WTC11 (cell line): Measurements from ENCODE around the gene RGS14. TPM values are rescaled to one million over a fixed set of nuclear protein-coding genes. Genes with fewer than 3 reads are reported as not detected.

Experiments
- CBFB ChIP-seq: sonication (generic); formaldehyde crosslinking; IDR thresholded peaks from 2 replicates; pipeline ENCODE4 v1.8.1; 2022; ENCODE audit warnings: mild to moderate bottlenecking, low read depth, missing genetic modification reagents
- CREM ChIP-seq: sonication (generic); formaldehyde crosslinking; IDR thresholded peaks from 2 replicates; pipeline ENCODE4 v1.8.1; 2022; ENCODE audit warnings: mild to moderate bottlenecking, missing genetic modification reagents, moderate library complexity
- ELF4 ChIP-seq: sonication (generic); formaldehyde crosslinking; IDR thresholded peaks from 2 replicates; pipeline ENCODE4 v1.8.1; 2022; ENCODE audit warnings: low read depth, mild to moderate bottlenecking, moderate library complexity, missing genetic modification reagents
- ESRRA ChIP-seq: sonication (generic); formaldehyde crosslinking; IDR thresholded peaks from 2 replicates; pipeline ENCODE4 v1.8.1; 2022; ENCODE audit warnings: mild to moderate bottlenecking, missing genetic modification reagents, borderline replicate concordance
- GRHL2 ChIP-seq: fragments of 250-450 bp; sonication (Bioruptor Pico); IDR thresholded peaks from 2 replicates; pipeline ENCODE4 v1.8.0; 2022; ENCODE audit warnings: mild to moderate bottlenecking, moderate library complexity; ENCODE audit not compliant: insufficient replicate concordance, severe bottlenecking
- GTF2I ChIP-seq: fragments of 250-450 bp; sonication (Bioruptor Pico); conservative IDR thresholded peaks from 2 replicates; pipeline ENCODE4 v1.4.0; 2021; ENCODE audit warnings: mild to moderate bottlenecking
- HMGA2 ChIP-seq: fragments of 250-450 bp; sonication (Bioruptor Pico); IDR thresholded peaks from 2 replicates; pipeline ENCODE4 v1.4.0; 2021; ENCODE audit warnings: mild to moderate bottlenecking, moderate library complexity
- JUN ChIP-seq: sonication (generic); formaldehyde crosslinking; IDR thresholded peaks from 2 replicates; pipeline ENCODE4 v1.8.0; 2023; ENCODE audit warnings: mild to moderate bottlenecking, missing genetic modification reagents
- MYBL2 ChIP-seq: sonication (generic); formaldehyde crosslinking; IDR thresholded peaks from 2 replicates; pipeline ENCODE4 v1.8.1; 2023; ENCODE audit warnings: mild to moderate bottlenecking, moderate library complexity, missing genetic modification reagents
- NR1H2 ChIP-seq: sonication (generic); formaldehyde crosslinking; IDR thresholded peaks from 2 replicates; pipeline ENCODE4 v1.9.0; 2021; ENCODE audit warnings: mild to moderate bottlenecking, moderate library complexity, missing genetic modification reagents
- NR2C2 ChIP-seq: sonication (generic); formaldehyde crosslinking; IDR thresholded peaks from 2 replicates; pipeline ENCODE4 v1.8.0; 2022; ENCODE audit warnings: mild to moderate bottlenecking, missing genetic modification reagents
- OVOL2 ChIP-seq: fragments of 250-450 bp; sonication (Bioruptor Pico); IDR thresholded peaks from 2 replicates; pipeline ENCODE4 v1.9.0; 2021; ENCODE audit warnings: mild to moderate bottlenecking, borderline replicate concordance
- SMAD4 ChIP-seq: sonication (generic); formaldehyde crosslinking; IDR thresholded peaks from 2 replicates; pipeline ENCODE4 v1.8.0; 2022; ENCODE audit warnings: mild to moderate bottlenecking, missing genetic modification reagents
- SP1 ChIP-seq: sonication (generic); formaldehyde crosslinking; conservative IDR thresholded peaks from 2 replicates; pipeline ENCODE4 v1.8.1; 2022; ENCODE audit warnings: missing genetic modification reagents
- TCF7 ChIP-seq: sonication (generic); formaldehyde crosslinking; IDR thresholded peaks from 2 replicates; pipeline ENCODE4 v1.8.0; 2022; ENCODE audit warnings: mild to moderate bottlenecking, low read depth, missing genetic modification reagents, moderate library complexity
- TEAD1 ChIP-seq: sonication (generic); formaldehyde crosslinking; IDR thresholded peaks from 2 replicates; pipeline ENCODE4 v1.8.0; 2022; ENCODE audit warnings: mild to moderate bottlenecking, missing genetic modification reagents
- ZBTB21 ChIP-seq: sonication (generic); formaldehyde crosslinking; IDR thresholded peaks from 2 replicates; pipeline ENCODE4 v1.8.1; 2023; ENCODE audit warnings: mild to moderate bottlenecking, missing genetic modification reagents, borderline replicate concordance
- ZNF263 ChIP-seq: sonication (generic); formaldehyde crosslinking; IDR thresholded peaks from 2 replicates; pipeline ENCODE4 v1.8.1; 2022; ENCODE audit warnings: low read depth, mild to moderate bottlenecking, moderate library complexity, missing genetic modification reagents
- total RNA-seq: library from RNA; stranded (reverse); gene quantifications from 3 replicates; pipeline ENCODE4 v1.2.3, GENCODE V29; 2021
- TF ChIP-seq, protein P1 (sequence below): fragments of 250-450 bp; sonication (Bioruptor Pico); IDR thresholded peaks from 2 replicates; pipeline ENCODE4 v1.9.0; 2021; ENCODE audit warnings: mild to moderate bottlenecking, borderline replicate concordance
- TF ChIP-seq, protein P2 (sequence below): fragments of 250-450 bp; sonication (Bioruptor Pico); IDR thresholded peaks from 2 replicates; pipeline ENCODE4 v2.1.2; 2022; ENCODE audit warnings: mild to moderate bottlenecking, moderate library complexity
- TF ChIP-seq, protein P3 (sequence below): sonication (generic); formaldehyde crosslinking; IDR thresholded peaks from 2 replicates; pipeline ENCODE4 v1.8.1; 2022; ENCODE audit warnings: missing genetic modification reagents, borderline replicate concordance
- TF ChIP-seq, protein P4 (sequence below): sonication (generic); formaldehyde crosslinking; IDR thresholded peaks from 2 replicates; pipeline ENCODE4 v1.8.0; 2023; ENCODE audit warnings: mild to moderate bottlenecking, missing genetic modification reagents
- TF ChIP-seq, protein P5 (sequence below): sonication (generic); formaldehyde crosslinking; IDR thresholded peaks from 2 replicates; pipeline ENCODE4 v1.8.0; 2022; ENCODE audit warnings: mild to moderate bottlenecking, missing genetic modification reagents
- TF ChIP-seq, protein P6 (sequence below): sonication (generic); formaldehyde crosslinking; IDR thresholded peaks from 2 replicates; pipeline ENCODE4 v1.8.1; 2023; ENCODE audit warnings: mild to moderate bottlenecking, missing genetic modification reagents, borderline replicate concordance
- TF ChIP-seq, protein P7 (sequence below): fragments of 250-450 bp; sonication (Bioruptor Pico); IDR thresholded peaks from 2 replicates; pipeline ENCODE4 v1.9.0; 2021; ENCODE audit warnings: mild to moderate bottlenecking

RGS14 gene
- total RNA-seq, 1 experiment from 2014 or later = 74.6 TPM

DNA sequence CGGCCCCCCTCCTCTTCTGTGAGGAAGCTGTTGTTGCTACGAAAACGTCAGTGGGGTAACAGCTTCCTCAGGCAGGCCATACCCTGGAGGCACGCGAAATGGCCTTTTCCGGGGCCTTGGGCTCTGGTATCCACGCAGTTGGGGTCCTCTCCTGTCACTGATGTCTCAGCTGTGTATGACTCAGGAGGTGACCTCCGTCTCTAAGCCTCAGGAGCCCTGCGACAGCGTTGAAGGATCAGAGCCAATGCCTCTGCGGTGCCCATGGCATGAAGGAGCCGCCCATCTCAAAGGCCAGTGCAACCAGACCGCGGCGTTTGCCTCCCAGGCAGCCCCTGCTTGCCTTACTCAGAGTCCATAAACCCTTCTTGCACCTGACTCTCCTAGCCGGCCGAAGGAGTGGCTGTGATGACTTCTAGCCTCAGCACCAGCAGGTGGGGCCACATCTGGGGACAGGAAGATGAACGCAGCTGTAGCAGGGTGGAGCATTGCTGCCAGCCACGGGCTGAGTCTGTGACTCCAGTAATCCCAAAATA is 45.0 kb upstream of the RGS14 start (continued):
- no peak for TF ChIP-seq SMAD4 (CRISPR knock-in tag)
- no peak for TF ChIP-seq JUN (CRISPR knock-in tag)
- TF ChIP-seq, protein P1, sequence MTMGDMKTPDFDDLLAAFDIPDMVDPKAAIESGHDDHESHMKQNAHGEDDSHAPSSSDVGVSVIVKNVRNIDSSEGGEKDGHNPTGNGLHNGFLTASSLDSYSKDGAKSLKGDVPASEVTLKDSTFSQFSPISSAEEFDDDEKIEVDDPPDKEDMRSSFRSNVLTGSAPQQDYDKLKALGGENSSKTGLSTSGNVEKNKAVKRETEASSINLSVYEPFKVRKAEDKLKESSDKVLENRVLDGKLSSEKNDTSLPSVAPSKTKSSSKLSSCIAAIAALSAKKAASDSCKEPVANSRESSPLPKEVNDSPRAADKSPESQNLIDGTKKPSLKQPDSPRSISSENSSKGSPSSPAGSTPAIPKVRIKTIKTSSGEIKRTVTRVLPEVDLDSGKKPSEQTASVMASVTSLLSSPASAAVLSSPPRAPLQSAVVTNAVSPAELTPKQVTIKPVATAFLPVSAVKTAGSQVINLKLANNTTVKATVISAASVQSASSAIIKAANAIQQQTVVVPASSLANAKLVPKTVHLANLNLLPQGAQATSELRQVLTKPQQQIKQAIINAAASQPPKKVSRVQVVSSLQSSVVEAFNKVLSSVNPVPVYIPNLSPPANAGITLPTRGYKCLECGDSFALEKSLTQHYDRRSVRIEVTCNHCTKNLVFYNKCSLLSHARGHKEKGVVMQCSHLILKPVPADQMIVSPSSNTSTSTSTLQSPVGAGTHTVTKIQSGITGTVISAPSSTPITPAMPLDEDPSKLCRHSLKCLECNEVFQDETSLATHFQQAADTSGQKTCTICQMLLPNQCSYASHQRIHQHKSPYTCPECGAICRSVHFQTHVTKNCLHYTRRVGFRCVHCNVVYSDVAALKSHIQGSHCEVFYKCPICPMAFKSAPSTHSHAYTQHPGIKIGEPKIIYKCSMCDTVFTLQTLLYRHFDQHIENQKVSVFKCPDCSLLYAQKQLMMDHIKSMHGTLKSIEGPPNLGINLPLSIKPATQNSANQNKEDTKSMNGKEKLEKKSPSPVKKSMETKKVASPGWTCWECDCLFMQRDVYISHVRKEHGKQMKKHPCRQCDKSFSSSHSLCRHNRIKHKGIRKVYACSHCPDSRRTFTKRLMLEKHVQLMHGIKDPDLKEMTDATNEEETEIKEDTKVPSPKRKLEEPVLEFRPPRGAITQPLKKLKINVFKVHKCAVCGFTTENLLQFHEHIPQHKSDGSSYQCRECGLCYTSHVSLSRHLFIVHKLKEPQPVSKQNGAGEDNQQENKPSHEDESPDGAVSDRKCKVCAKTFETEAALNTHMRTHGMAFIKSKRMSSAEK (CRISPR knock-in tag) = no peak
- TF ChIP-seq CREM (CRISPR knock-in tag) = 0 out of 2 replicates have a peak, but pooled peaks have one; percentile 2
- no peak for TF ChIP-seq CBFB (CRISPR knock-in tag)
- TF ChIP-seq ZBTB21 (CRISPR knock-in tag) = no peak
- TF ChIP-seq, protein P2, sequence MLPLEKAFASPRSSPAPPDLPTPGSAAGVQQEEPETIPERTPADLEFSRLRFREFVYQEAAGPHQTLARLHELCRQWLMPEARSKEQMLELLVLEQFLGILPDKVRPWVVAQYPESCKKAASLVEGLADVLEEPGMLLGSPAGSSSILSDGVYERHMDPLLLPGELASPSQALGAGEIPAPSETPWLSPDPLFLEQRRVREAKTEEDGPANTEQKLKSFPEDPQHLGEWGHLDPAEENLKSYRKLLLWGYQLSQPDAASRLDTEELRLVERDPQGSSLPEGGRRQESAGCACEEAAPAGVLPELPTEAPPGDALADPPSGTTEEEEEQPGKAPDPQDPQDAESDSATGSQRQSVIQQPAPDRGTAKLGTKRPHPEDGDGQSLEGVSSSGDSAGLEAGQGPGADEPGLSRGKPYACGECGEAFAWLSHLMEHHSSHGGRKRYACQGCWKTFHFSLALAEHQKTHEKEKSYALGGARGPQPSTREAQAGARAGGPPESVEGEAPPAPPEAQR (CRISPR knock-in tag) = no peak
- no peak for TF ChIP-seq NR2C2 (CRISPR knock-in tag)
- no peak for TF ChIP-seq TCF7 (CRISPR knock-in tag)
- no peak for TF ChIP-seq OVOL2 (CRISPR knock-in tag)
- TF ChIP-seq, protein P3, sequence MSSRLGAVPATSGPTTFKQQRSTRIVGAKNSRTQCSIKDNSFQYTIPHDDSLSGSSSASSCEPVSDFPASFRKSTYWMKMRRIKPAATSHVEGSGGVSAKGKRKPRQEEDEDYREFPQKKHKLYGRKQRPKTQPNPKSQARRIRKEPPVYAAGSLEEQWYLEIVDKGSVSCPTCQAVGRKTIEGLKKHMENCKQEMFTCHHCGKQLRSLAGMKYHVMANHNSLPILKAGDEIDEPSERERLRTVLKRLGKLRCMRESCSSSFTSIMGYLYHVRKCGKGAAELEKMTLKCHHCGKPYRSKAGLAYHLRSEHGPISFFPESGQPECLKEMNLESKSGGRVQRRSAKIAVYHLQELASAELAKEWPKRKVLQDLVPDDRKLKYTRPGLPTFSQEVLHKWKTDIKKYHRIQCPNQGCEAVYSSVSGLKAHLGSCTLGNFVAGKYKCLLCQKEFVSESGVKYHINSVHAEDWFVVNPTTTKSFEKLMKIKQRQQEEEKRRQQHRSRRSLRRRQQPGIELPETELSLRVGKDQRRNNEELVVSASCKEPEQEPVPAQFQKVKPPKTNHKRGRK (CRISPR knock-in tag) = no peak
- TF ChIP-seq, protein P4, sequence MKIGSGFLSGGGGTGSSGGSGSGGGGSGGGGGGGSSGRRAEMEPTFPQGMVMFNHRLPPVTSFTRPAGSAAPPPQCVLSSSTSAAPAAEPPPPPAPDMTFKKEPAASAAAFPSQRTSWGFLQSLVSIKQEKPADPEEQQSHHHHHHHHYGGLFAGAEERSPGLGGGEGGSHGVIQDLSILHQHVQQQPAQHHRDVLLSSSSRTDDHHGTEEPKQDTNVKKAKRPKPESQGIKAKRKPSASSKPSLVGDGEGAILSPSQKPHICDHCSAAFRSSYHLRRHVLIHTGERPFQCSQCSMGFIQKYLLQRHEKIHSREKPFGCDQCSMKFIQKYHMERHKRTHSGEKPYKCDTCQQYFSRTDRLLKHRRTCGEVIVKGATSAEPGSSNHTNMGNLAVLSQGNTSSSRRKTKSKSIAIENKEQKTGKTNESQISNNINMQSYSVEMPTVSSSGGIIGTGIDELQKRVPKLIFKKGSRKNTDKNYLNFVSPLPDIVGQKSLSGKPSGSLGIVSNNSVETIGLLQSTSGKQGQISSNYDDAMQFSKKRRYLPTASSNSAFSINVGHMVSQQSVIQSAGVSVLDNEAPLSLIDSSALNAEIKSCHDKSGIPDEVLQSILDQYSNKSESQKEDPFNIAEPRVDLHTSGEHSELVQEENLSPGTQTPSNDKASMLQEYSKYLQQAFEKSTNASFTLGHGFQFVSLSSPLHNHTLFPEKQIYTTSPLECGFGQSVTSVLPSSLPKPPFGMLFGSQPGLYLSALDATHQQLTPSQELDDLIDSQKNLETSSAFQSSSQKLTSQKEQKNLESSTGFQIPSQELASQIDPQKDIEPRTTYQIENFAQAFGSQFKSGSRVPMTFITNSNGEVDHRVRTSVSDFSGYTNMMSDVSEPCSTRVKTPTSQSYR (CRISPR knock-in tag) = peak; percentile 64; the same call in 1 of the 2 replicates
- no peak for TF ChIP-seq GRHL2
- TF ChIP-seq MYBL2 (CRISPR knock-in tag) = no peak
- TF ChIP-seq SP1 = no peak
- TF ChIP-seq, protein P5, sequence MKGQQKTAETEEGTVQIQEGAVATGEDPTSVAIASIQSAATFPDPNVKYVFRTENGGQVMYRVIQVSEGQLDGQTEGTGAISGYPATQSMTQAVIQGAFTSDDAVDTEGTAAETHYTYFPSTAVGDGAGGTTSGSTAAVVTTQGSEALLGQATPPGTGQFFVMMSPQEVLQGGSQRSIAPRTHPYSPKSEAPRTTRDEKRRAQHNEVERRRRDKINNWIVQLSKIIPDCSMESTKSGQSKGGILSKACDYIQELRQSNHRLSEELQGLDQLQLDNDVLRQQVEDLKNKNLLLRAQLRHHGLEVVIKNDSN (CRISPR knock-in tag) = 0 out of 2 replicates have a peak, but pooled peaks have one; percentile 44
- no peak for TF ChIP-seq ZNF263
- TF ChIP-seq, protein P6, sequence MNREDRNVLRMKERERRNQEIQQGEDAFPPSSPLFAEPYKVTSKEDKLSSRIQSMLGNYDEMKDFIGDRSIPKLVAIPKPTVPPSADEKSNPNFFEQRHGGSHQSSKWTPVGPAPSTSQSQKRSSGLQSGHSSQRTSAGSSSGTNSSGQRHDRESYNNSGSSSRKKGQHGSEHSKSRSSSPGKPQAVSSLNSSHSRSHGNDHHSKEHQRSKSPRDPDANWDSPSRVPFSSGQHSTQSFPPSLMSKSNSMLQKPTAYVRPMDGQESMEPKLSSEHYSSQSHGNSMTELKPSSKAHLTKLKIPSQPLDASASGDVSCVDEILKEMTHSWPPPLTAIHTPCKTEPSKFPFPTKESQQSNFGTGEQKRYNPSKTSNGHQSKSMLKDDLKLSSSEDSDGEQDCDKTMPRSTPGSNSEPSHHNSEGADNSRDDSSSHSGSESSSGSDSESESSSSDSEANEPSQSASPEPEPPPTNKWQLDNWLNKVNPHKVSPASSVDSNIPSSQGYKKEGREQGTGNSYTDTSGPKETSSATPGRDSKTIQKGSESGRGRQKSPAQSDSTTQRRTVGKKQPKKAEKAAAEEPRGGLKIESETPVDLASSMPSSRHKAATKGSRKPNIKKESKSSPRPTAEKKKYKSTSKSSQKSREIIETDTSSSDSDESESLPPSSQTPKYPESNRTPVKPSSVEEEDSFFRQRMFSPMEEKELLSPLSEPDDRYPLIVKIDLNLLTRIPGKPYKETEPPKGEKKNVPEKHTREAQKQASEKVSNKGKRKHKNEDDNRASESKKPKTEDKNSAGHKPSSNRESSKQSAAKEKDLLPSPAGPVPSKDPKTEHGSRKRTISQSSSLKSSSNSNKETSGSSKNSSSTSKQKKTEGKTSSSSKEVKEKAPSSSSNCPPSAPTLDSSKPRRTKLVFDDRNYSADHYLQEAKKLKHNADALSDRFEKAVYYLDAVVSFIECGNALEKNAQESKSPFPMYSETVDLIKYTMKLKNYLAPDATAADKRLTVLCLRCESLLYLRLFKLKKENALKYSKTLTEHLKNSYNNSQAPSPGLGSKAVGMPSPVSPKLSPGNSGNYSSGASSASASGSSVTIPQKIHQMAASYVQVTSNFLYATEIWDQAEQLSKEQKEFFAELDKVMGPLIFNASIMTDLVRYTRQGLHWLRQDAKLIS (CRISPR knock-in tag) = no peak
- TF ChIP-seq, protein P7, sequence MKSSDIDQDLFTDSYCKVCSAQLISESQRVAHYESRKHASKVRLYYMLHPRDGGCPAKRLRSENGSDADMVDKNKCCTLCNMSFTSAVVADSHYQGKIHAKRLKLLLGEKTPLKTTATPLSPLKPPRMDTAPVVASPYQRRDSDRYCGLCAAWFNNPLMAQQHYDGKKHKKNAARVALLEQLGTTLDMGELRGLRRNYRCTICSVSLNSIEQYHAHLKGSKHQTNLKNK = no peak
- TF ChIP-seq NR1H2 (CRISPR knock-in tag) = no peak
- 0 out of 2 replicates have a peak, but pooled peaks have one; percentile 18 for TF ChIP-seq TEAD1 (CRISPR knock-in tag)
- TF ChIP-seq ESRRA (CRISPR knock-in tag) = no peak
- TF ChIP-seq HMGA2 (CRISPR knock-in tag) = no peak
- TF ChIP-seq ELF4 = no peak
- TF ChIP-seq GTF2I (CRISPR knock-in tag) = no peak
